T-helper 2 cell treated with Interferon-gamma antibody and Interleukin-4, amounts not matched to agents 100 ng/mL and 5 ng/mL, for 36 hours (primary cell): ENCODE data around the gene PLCB1. TPM values are rescaled to one million over a fixed set of nuclear protein-coding genes. Genes with fewer than 3 reads are reported as not detected.
"Not testable (repeated sequence)": the region's sequence is repeated elsewhere in the genome, so short reads cannot be mapped to it uniquely, and the experiment has no call there.

Experiments used
- intact Hi-C: fragments of 100-400 bp; cut with micrococcal nuclease; formaldehyde crosslinking; loops from one replicate; pipeline ENCODE4 v1.15.1; 2023
- total RNA-seq: library from RNA; stranded (reverse); gene quantifications from 2 replicates; pipeline ENCODE4 v1.2.3, GENCODE V29; 2022

The PLCB1 gene
- total RNA-seq, 1 donor from 2014 or later = 0.75 TPM

GRCh38 chr20:8328189-8328588, 196.1 kb downstream of the PLCB1 start:
- intact Hi-C loops = no loop called here

GRCh38 chr20:8330319-8330784, 198.3 kb downstream of the PLCB1 start:
- intact Hi-C loops = no loop called here

DNA sequence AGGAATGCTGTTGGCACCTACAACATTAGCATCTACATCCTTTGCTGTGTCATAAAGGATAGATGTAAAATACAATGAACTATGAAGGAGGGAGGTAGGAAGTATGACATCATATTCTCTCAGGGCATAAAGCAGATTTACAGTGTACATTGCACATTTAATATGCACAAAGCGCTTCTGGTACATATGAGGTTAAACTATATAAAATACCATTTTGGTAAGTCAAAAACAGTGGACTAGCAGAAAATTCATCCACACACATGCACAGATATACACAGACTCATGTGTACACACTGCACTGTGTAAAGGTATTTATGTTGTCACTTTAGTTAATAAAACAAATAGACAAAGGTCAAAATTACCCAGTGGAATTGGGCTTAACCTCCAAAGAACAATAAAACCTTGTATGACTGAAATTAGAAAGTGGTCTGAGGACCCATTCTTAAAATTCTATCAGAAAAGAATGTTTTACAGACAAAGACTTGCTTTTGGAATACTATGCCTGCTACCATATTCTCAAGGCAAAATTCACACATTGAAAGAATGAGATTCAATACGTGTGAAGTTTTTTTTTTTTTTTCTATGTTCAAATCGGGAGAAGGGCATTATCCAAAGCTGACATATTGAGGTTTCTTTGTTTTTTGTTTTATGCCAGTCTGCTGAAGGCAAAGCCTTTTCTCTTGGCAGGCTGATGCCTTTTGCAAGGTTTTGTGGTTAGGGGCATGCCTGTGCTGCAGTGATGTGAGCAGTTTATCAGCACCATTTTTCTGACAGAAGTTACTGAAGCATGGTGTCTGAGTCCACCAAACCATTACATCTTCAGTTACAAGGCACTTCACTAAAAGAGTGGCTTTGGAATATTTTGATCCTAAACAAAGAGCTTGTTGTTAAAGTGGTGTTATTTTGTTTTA, 199.0 kb downstream of the PLCB1 start:
- intact Hi-C loops = no loop called here

DNA sequence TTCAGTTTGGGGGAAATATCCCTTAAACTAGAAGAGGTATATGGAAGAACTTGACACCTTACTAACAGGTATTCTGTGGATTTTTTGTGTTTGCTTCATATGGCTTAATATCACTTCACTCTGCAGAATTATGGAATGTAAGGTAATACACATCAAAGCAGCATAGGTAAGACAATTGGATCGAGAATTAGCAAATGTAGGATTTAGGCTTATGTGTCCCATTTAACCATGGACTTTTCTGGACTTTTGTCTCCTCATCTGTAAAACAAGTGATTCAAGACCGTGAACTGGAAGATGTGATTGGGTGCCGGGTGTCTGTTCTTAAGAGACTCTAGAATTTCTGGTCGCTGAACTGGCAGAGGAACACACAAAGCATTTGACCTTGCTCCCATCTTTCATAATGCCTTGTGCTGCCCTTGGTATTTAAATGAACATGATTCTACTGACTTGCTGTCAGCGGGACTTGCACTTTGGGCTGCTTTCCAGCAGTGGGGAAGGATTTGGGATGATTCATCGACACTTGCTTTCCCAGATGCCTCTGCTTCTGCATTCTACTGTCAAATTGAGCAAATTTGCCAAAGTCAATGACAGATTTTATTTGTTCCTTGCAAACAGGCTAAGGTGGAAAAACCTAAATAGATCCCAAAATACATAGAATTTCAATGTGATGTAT, 199.8 kb downstream of the PLCB1 start:
- intact Hi-C loops = no loop called here

GRCh38 chr20:8334641-8335040, 202.6 kb downstream of the PLCB1 start:
- intact Hi-C loops = no loop called here

GRCh38 chr20:8335059-8335458, 203.0 kb downstream of the PLCB1 start:
- intact Hi-C loops = no loop called here

- intact Hi-C loops = no loop called here
Observed at GRCh38 chr20:8335495-8336195, 203.6 kb downstream of the PLCB1 start.

GRCh38 chr20:8339349-8339748, 207.3 kb downstream of the PLCB1 start:
- intact Hi-C loops = no loop called here

DNA sequence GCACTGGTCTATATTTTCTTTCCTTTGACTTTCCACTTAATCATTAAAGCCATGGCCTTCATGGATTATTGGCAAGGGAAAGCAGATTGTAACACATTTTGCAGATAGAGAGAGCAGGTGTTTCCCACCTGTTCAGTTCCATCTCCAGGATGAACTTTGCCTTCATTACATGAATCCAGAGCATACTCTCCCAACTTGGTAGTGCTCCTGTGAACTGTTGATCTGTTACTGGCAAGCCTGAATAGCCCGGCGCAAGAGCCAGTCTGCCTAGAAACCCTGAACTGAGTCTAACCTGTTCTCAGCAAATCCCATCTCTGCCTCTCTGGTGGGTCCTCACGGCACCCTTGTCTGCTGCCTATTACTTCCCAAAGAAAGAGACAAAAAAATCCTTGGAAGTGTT, 210.3 kb downstream of the PLCB1 start:
- intact Hi-C loops = no loop called here

GRCh38 chr20:8344106-8344505, 212.0 kb downstream of the PLCB1 start:
- intact Hi-C loops = no loop called here

- intact Hi-C loops = no loop called here
Observed at GRCh38 chr20:8344631-8345030, 212.6 kb downstream of the PLCB1 start.

GRCh38 chr20:8346700-8347270, 214.7 kb downstream of the PLCB1 start:
- intact Hi-C loops = no loop called here

GRCh38 chr20:8350225-8350624, 218.2 kb downstream of the PLCB1 start:
- intact Hi-C loops = not testable (repeated sequence)

- intact Hi-C loops = no loop called here
Observed at GRCh38 chr20:8352486-8352885, 220.4 kb downstream of the PLCB1 start.

DNA sequence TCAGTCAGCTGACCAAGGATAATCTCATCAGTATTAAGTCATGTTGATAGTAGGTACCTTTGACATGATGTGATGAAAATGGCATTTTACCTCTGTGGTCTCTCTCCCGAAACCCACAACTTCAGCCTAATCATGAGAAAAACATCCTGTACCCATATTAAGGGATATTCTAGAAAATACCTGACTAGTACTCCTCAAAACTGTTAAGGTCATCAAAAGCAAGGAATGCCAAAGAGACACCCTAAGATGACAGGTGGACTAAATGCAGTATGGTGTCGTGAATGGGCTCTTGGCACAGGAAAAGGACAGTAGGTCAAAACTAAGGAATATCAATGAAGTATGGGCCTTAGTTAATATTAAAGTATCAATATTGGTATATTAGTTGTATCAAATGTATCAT, 221.4 kb downstream of the PLCB1 start:
- intact Hi-C loops = no loop called here

DNA sequence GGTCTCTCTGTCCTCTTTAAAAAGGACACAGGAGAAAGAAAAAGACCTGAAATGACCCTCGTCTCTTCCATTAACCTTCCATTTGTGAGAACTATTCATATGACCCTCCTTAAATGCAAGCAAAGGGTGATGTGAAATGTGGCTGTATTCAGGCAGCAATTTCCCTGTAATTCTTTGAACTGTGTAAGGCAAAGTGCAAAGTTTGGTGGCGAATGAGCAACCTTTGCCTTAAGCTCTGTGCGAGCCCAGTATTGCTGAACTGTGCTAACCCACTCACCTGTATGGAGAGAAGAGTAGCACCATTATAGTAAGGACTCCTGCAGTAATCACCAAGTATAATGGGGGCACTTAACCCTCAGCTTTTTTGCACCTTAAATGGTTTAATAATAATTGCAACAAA, 223.4 kb downstream of the PLCB1 start:
- intact Hi-C loops = no loop called here

DNA sequence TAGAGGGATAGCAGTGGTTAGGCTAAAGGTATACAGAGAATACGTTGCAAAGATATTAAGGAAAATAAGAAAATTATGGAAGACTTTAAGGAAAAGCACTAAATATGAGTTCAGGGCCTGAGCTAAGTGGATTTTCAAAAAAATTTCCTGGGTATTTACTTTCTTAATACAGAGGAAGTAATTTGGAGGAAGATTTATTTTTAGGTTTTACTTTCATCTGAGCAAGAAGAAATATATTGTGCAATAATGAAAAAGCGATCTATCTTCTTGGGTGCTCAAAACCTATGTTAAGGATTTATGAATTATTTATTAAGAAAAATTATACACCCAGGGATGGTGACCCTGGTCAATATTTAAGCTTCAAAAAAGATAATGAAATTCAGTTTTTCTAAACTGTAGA, 224.7 kb downstream of the PLCB1 start:
- intact Hi-C loops = no loop called here

- intact Hi-C loops = no loop called here
Observed at GRCh38 chr20:8357703-8358102, 225.6 kb downstream of the PLCB1 start.

GRCh38 chr20:8360035-8360434, 228.0 kb downstream of the PLCB1 start:
- intact Hi-C loops = no loop called here

GRCh38 chr20:8361006-8361652, 229.1 kb downstream of the PLCB1 start:
- intact Hi-C loops = no loop called here

DNA sequence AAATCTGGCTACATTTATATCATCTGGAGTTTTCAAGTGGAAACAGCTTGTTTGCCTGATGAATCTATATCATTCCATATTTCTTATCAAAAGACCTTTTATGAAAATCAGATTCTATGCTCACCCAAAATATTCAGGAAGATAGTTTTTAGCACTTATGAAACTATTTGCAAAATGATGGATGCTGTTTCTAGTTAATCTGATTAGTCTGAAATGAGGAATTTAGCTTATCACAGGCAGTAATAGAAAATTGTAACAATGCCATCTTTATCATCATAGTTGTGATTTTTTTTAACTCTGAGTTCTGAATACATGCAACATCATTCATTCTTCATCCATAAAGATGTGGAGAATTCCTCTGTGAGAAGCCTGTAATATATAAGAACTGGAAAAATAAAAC, 229.7 kb downstream of the PLCB1 start:
- intact Hi-C loops = no loop called here
